Trophoblast cell (in vitro differentiated cells and primary cell): Measurements from ENCODE around the gene DNLZ.

Experiments
- DNase-seq, 2 donors: peaks; one replicate each; pipeline ENCODE4 v3.0.0-alpha.2; 2016
- H2AFZ ChIP-seq: 2 replicates; pipeline ENCODE4 v1.6.1; 2013; ENCODE audit warnings: low read length, moderate library complexity, mild to moderate bottlenecking; ENCODE audit not compliant: insufficient read depth, poor library complexity
- H2AK5ac ChIP-seq: 2 replicates; pipeline ENCODE4 v1.6.1; 2013; ENCODE audit warnings: mild to moderate bottlenecking, low read length
- H2BK120ac ChIP-seq: 2 replicates; pipeline ENCODE4 v1.6.1; 2013; ENCODE audit warnings: low read length, mild to moderate bottlenecking, moderate library complexity; ENCODE audit not compliant: insufficient read depth, poor library complexity
- H2BK12ac ChIP-seq: 2 replicates; pipeline ENCODE4 v1.6.1; 2013; ENCODE audit warnings: mild to moderate bottlenecking, low read length, moderate library complexity
- H2BK5ac ChIP-seq: 2 replicates; pipeline ENCODE4 v1.6.1; 2013; ENCODE audit warnings: low read length, low read depth, moderate library complexity, mild to moderate bottlenecking; ENCODE audit not compliant: poor library complexity
- H3K14ac ChIP-seq: 2 replicates; pipeline ENCODE4 v1.6.1; 2013; ENCODE audit warnings: mild to moderate bottlenecking, low read length
- H3K18ac ChIP-seq: 2 replicates; pipeline ENCODE4 v1.6.1; 2013; ENCODE audit warnings: mild to moderate bottlenecking, low read length
- H3K23ac ChIP-seq: 2 replicates; pipeline ENCODE4 v1.6.1; 2013; ENCODE audit warnings: low read length
- H3K27ac ChIP-seq: 2 replicates; pipeline ENCODE4 v1.5.1; 2013; ENCODE audit warnings: low read depth, mild to moderate bottlenecking, inconsistent platforms, low read length, moderate library complexity
- H3K27me3 ChIP-seq: 2 replicates; pipeline ENCODE4 v1.6.1; 2013; ENCODE audit warnings: inconsistent platforms, mild to moderate bottlenecking, low read length, moderate library complexity; ENCODE audit not compliant: insufficient read depth
- H3K36me3 ChIP-seq, 2 experiments: 1 replicate in 1 of 2; 2 replicates in 1 of 2; pipeline ENCODE4 v1.6.1; 2013; ENCODE audit warnings: low read length in 2 of 2, mild to moderate bottlenecking in 2 of 2, moderate library complexity in 1 of 2; ENCODE audit not compliant: insufficient read depth in 2 of 2, control insufficient read depth in 1 of 2
- H3K4ac ChIP-seq: 2 replicates; pipeline ENCODE4 v1.6.1; 2013; ENCODE audit warnings: low read depth, mild to moderate bottlenecking, low read length, moderate library complexity
- H3K4me1 ChIP-seq, 2 experiments: 1 replicate in 1 of 2; 2 replicates in 1 of 2; pipeline ENCODE4 v1.6.1; 2013; ENCODE audit warnings: low read length in 2 of 2, mild to moderate bottlenecking in 2 of 2, moderate library complexity in 1 of 2; ENCODE audit not compliant: insufficient read depth in 2 of 2, control insufficient read depth in 1 of 2
- H3K4me2 ChIP-seq: 2 replicates; pipeline ENCODE4 v1.6.1; 2013; ENCODE audit warnings: inconsistent platforms, mild to moderate bottlenecking, low read length, moderate library complexity
- H3K4me3 ChIP-seq: 2 replicates; pipeline ENCODE4 v1.5.1; 2013; ENCODE audit warnings: mild to moderate bottlenecking, low read depth, low read length, inconsistent platforms
- H3K79me1 ChIP-seq: one replicate; pipeline ENCODE4 v1.6.1; 2013; ENCODE audit warnings: low read length
- H3K79me2 ChIP-seq: 2 replicates; pipeline ENCODE4 v1.6.1; 2013; ENCODE audit warnings: low read length, mild to moderate bottlenecking; ENCODE audit not compliant: control insufficient read depth, insufficient read depth, poor library complexity
- H3K9ac ChIP-seq: 2 replicates; pipeline ENCODE4 v1.6.1; 2013; ENCODE audit warnings: mild to moderate bottlenecking, low read length
- H3K9me3 ChIP-seq: 2 replicates; pipeline ENCODE4 v1.6.1; 2013; ENCODE audit warnings: low read depth, mild to moderate bottlenecking, control low read depth, inconsistent platforms, low read length; ENCODE audit not compliant: insufficient read depth
- H4K12ac ChIP-seq: 2 replicates; pipeline ENCODE4 v1.6.1; 2013; ENCODE audit warnings: low read depth, mild to moderate bottlenecking, low read length, moderate library complexity
- H4K8ac ChIP-seq: 2 replicates; pipeline ENCODE4 v1.6.1; 2013; ENCODE audit warnings: low read depth, mild to moderate bottlenecking, low read length, moderate library complexity
- H4K91ac ChIP-seq: one replicate; pipeline ENCODE4 v1.6.1; 2013; ENCODE audit warnings: low read depth, mild to moderate bottlenecking, low read length, moderate library complexity
- WGBS: extraction: QIAGEN DNeasy Blood & Tissue Kit; methylation state at CpG from one replicate; pipeline ENCODE4 v1.1.7; 2013; ENCODE audit warnings: missing lambda C conversion rate; ENCODE audit not compliant: insufficient read length, insufficient coverage; ENCODE audit errors: extremely low coverage; 5-methylcytosine and 5-hydroxymethylcytosine counted together

Gene DNLZ

GRCh38 chr9:136336881-136337280 is 26.7 kb downstream of the DNLZ start:
- Histone ChIP-seq H4K91ac (no peak overlapping the region), H4K8ac (no peak overlapping the region), H3K79me1 (no peaks in the 10 kb centered on the region), H3K4ac (no peak overlapping the region), H2BK5ac (no peak overlapping the region), H3K4me1 (no peaks in the 10 kb centered on the region), H2AK5ac (no peak overlapping the region), H2BK120ac (no peak overlapping the region), H3K18ac (no peak overlapping the region), H3K9me3 (no peaks in the 10 kb centered on the region), H3K9ac (no peak overlapping the region), H3K4me3 (no peak overlapping the region), H3K23ac (no peak overlapping the region), H3K79me2 (no peaks in the 10 kb centered on the region), H3K27me3 (no peaks in the 10 kb centered on the region), H3K4me2 (no peak overlapping the region), H4K12ac (no peak overlapping the region), H3K36me3 (peaks cover 44 to 57% of the 10 kb centered on the region in 2 experiments), H2BK12ac (no peak overlapping the region), H3K14ac (no peak overlapping the region), H3K27ac (no peak overlapping the region), H2AFZ (no peak overlapping the region)
- no CpG with 5 or more reads among the region's 23 CpGs for WGBS
- DNase-seq = no peak

GRCh38 chr9:136336156-136336870 is 27.2 kb downstream of the DNLZ start:
- H3K79me1 ChIP-seq = no peaks in the 10 kb centered on the region
- H2AK5ac ChIP-seq = no peak overlapping the region
- no peak overlapping the region for H3K4me3 ChIP-seq
- no peaks in the 10 kb centered on the region for H3K79me2 ChIP-seq
- no peak overlapping the region for H3K18ac ChIP-seq
- WGBS = no CpG with 5 or more reads among the region's 30 CpGs
- H3K4me1 ChIP-seq = no peaks in the 10 kb centered on the region
- no peak overlapping the region for H4K8ac ChIP-seq
- H3K4me2 ChIP-seq = no peak overlapping the region
- no peak overlapping the region for H3K9ac ChIP-seq
- H3K14ac ChIP-seq = no peak overlapping the region
- H3K4ac ChIP-seq = no peak overlapping the region
- H4K91ac ChIP-seq = no peak overlapping the region
- no peak overlapping the region for H3K23ac ChIP-seq
- peaks cover 44 to 57% of the 10 kb centered on the region in 2 experiments for H3K36me3 ChIP-seq
- no peak overlapping the region for H4K12ac ChIP-seq
- no peaks in the 10 kb centered on the region for H3K27me3 ChIP-seq
- H3K27ac ChIP-seq = no peak overlapping the region
- H2BK12ac ChIP-seq = no peak overlapping the region
- H2BK120ac ChIP-seq = no peak overlapping the region
- DNase-seq = peak in 1 of 2 donors; percentile 18
- no peaks in the 10 kb centered on the region for H3K9me3 ChIP-seq
- H2AFZ ChIP-seq = no peak overlapping the region
- H2BK5ac ChIP-seq = no peak overlapping the region

- no peak overlapping the region for H4K12ac ChIP-seq
- no peaks in the 10 kb centered on the region for H3K4me1 ChIP-seq
- H2AK5ac ChIP-seq = no peak overlapping the region
- H3K27ac ChIP-seq = no peak overlapping the region
- no peak for DNase-seq
- no peaks in the 10 kb centered on the region for H3K79me1 ChIP-seq
- H3K18ac ChIP-seq = no peak overlapping the region
- no peak overlapping the region for H3K4me2 ChIP-seq
- no peak overlapping the region for H4K8ac ChIP-seq
- no peak overlapping the region for H4K91ac ChIP-seq
- no CpG with 5 or more reads among the region's 26 CpGs for WGBS
- no peak overlapping the region for H3K14ac ChIP-seq
- H2AFZ ChIP-seq = no peak overlapping the region
- no peak overlapping the region for H3K23ac ChIP-seq
- no peaks in the 10 kb centered on the region for H3K27me3 ChIP-seq
- no peak overlapping the region for H2BK5ac ChIP-seq
- H3K4ac ChIP-seq = no peak overlapping the region
- no peak overlapping the region for H2BK120ac ChIP-seq
- no peak overlapping the region for H2BK12ac ChIP-seq
- no peak overlapping the region for H3K4me3 ChIP-seq
- H3K9ac ChIP-seq = no peak overlapping the region
- peaks cover 42 to 52% of the 10 kb centered on the region in 2 experiments for H3K36me3 ChIP-seq
- no peaks in the 10 kb centered on the region for H3K9me3 ChIP-seq
- no peaks in the 10 kb centered on the region for H3K79me2 ChIP-seq
Measured at GRCh38 chr9:136335296-136336155, 28.0 kb downstream of the DNLZ start.

GRCh38 chr9:136334541-136334940 is 29.0 kb downstream of the DNLZ start:
- Histone ChIP-seq H3K23ac (no peak overlapping the region), H3K4me2 (no peak overlapping the region), H3K18ac (no peak overlapping the region), H3K79me2 (no peaks in the 10 kb centered on the region), H2AFZ (no peak overlapping the region), H3K36me3 (peaks cover 34 to 46% of the 10 kb centered on the region in 2 experiments), H3K9me3 (no peaks in the 10 kb centered on the region), H3K4me3 (no peak overlapping the region), H3K9ac (no peak overlapping the region), H4K91ac (no peak overlapping the region), H3K14ac (no peak overlapping the region), H2BK120ac (no peak overlapping the region), H3K79me1 (no peaks in the 10 kb centered on the region), H4K8ac (no peak overlapping the region), H3K4me1 (no peaks in the 10 kb centered on the region), H4K12ac (no peak overlapping the region), H3K27ac (no peak overlapping the region), H2AK5ac (no peak overlapping the region), H3K4ac (no peak overlapping the region), H3K27me3 (no peaks in the 10 kb centered on the region), H2BK12ac (no peak overlapping the region), H2BK5ac (no peak overlapping the region)
- DNase-seq = no peak
- WGBS = no CpG with 5 or more reads among the region's 21 CpGs
